ENCODE data around the gene PIK3AP1. TPM values are rescaled to one million over a fixed set of nuclear protein-coding genes. Genes with fewer than 3 reads are reported as not detected.

The PIK3AP1 gene
- total and polyA plus RNA-seq, 2 of the 4 experiments (the other 2 are of a cell fraction), result under 0.01 to 0.14 TPM

GRCh38 chr10:96573036-96573435 lies 147.3 kb downstream of the PIK3AP1 start:
- H4K5ac ChIP-seq (ENCODE audit: low read depth, low read length), result no peak overlapping the region
- peaks cover 11% of the 10 kb centered on the region for H3K9me1 ChIP-seq (ENCODE audit: insufficient read depth, low read length)
- no peak overlapping the region for H2BK20ac ChIP-seq (ENCODE audit: low read depth, low read length)
- H3K4me2 ChIP-seq (ENCODE audit: low read depth, low read length), result no peak overlapping the region
- no peak overlapping the region for H3K4me3 ChIP-seq (ENCODE audit: insufficient read depth, low read depth, low read length)
- H3K23ac ChIP-seq (ENCODE audit: low read depth, low read length), result no peak overlapping the region
- peaks cover 3 to 49% of the 10 kb centered on the region in 2 experiments; a peak in 3 of 4 replicates for H3K79me1 ChIP-seq (ENCODE audit: low read depth in 1 of 2, low read length in 2 of 2)
- in situ Hi-C loops (cut with MboI; ENCODE audit: low sequenced_read_pairs), result no loop called here
- no peaks in the 10 kb centered on the region for H3K27me3 ChIP-seq (ENCODE audit: control insufficient read depth, insufficient read depth, low read length)
- H2AFZ ChIP-seq (replicated peaks; ENCODE audit: low read length, poor library complexity), result no peak overlapping the region
- H3K4ac ChIP-seq (ENCODE audit: low read depth, low read length), result no peak overlapping the region
- H4K20me1 ChIP-seq (ENCODE audit: insufficient read depth, low read length), result peaks cover 84% of the 10 kb centered on the region
- H3K36me3 ChIP-seq (ENCODE audit: control insufficient read depth, insufficient read depth, low read length), result peaks cover 6% of the 10 kb centered on the region
- intact Hi-C loops (cut with micrococcal nuclease), result no loop called here
- H4K91ac ChIP-seq (ENCODE audit: insufficient read depth, low read depth, low read length), result no peak overlapping the region
- ChIA-PET CTCF (interaction anchor here (0.6 kb wide), 1 partner anchor 732 kb away, joined by 3 read pairs; no protein-coding TSS in a partner anchor), POLR2A (ENCODE audit: unreplicated experiment) (no interaction called here)
- TF ChIP-seq POLR2A (IDR thresholded peaks at IDR 0.05; ENCODE audit: low read depth, low read length) (no peak), RFX5 (IDR thresholded peaks at IDR 0.05; ENCODE audit: low read depth, low read length) (no peak), MAFK (IDR thresholded peaks at IDR 0.05; ENCODE audit: low read depth, low read length) (no peak), ELK1 (IDR thresholded peaks at IDR 0.05; ENCODE audit: borderline replicate concordance, low read depth, low read length) (no peak), USF2 (IDR thresholded peaks at IDR 0.05; ENCODE audit: low read depth, low read length) (no peak), SMC3 (IDR thresholded peaks at IDR 0.05; ENCODE audit: low read depth, low read length) (no peak), FOS (IDR thresholded peaks at IDR 0.05; ENCODE audit: low read depth, low read length) (no peak), MXI1 (IDR thresholded peaks at IDR 0.05; ENCODE audit: borderline replicate concordance, low read depth, low read length) (no peak), CEBPB (IDR thresholded peaks at IDR 0.05; ENCODE audit: low read depth, low read length) (no peak)
- no peaks in the 10 kb centered on the region for H3K9me3 ChIP-seq (ENCODE audit: control insufficient read depth, insufficient read depth, low read length)
- no peak overlapping the region for H3K18ac ChIP-seq (ENCODE audit: low read depth, low read length)
- no peak overlapping the region for H3K27ac ChIP-seq (ENCODE audit: insufficient read depth, low read length)
- no peak overlapping the region for H2AK9ac ChIP-seq (replicated peaks; ENCODE audit: low read depth, low read length, poor library complexity)
- no peak overlapping the region for H2AK5ac ChIP-seq (ENCODE audit: low read depth, low read length)
- WGBS, 2 experiments (ENCODE audit: extremely low coverage in 2 of 2, insufficient read length in 1 of 2), result no CpG with 5 or more reads among the region's 5 CpGs
- H2BK120ac ChIP-seq (ENCODE audit: low read depth, low read length), result no peak overlapping the region
- no peak for DNase-seq
- no TSS peak for BruUV-seq (replicated peaks)
- no peak overlapping the region for H3K14ac ChIP-seq (replicated peaks; ENCODE audit: low read depth, low read length)
- H3K9ac ChIP-seq (ENCODE audit: low read depth, low read length), result no peak overlapping the region
- no peak overlapping the region for H2BK15ac ChIP-seq (ENCODE audit: low read depth, low read length)
- no peak for ATAC-seq (ENCODE audit: low read depth)
- no peak overlapping the region for H4K8ac ChIP-seq (ENCODE audit: low read depth in 2 of 2, low read length in 2 of 2)
- dilution Hi-C loops (cut with HindIII; ENCODE audit: low sequenced_read_pairs, unreplicated experiment), result no loop called here
- H3K56ac ChIP-seq (ENCODE audit: extremely low read depth, insufficient read depth, low read length), result no peak overlapping the region
- no peak overlapping the region for H2BK5ac ChIP-seq (ENCODE audit: low read depth, low read length, poor library complexity, severe bottlenecking)
- H3K4me1 ChIP-seq (ENCODE audit: control insufficient read depth, insufficient read depth, low read length), result peaks cover 9% of the 10 kb centered on the region
